Neural progenitor cell (in vitro differentiated cells): ENCODE measurements around the gene CEP68. TPM values are rescaled to one million over a fixed set of nuclear protein-coding genes. Genes with fewer than 3 reads are reported as not detected.

Source experiments
- DNase-seq: peaks from one replicate; pipeline ENCODE4 v3.0.0-alpha.2; 2016; ENCODE audit warnings: low spot score
- H2AFZ ChIP-seq: fragments of 200-600 bp; sonication (generic); replicated peaks from 2 replicates; pipeline ENCODE4 v1.6.1; 2016; ENCODE audit warnings: antibody characterized with exemption
- H3F3A ChIP-seq: fragments of 200-600 bp; sonication (generic); 2 replicates; pipeline ENCODE4 v1.6.1; 2016; ENCODE audit warnings: antibody characterized with exemption, low read depth
- H3K27ac ChIP-seq: fragments of 200-600 bp; sonication (generic); 2 replicates; pipeline ENCODE4 v1.5.1; 2016; ENCODE audit warnings: mild to moderate bottlenecking
- H3K27me3 ChIP-seq: fragments of 200-600 bp; sonication (generic); 2 replicates; pipeline ENCODE4 v1.6.1; 2016; ENCODE audit warnings: mild to moderate bottlenecking, moderate library complexity
- H3K36me3 ChIP-seq: fragments of 200-600 bp; sonication (generic); 2 replicates; pipeline ENCODE4 v1.5.1; 2016
- H3K4me1 ChIP-seq: fragments of 200-600 bp; sonication (generic); 2 replicates; pipeline ENCODE4 v1.6.1; 2016; ENCODE audit warnings: mixed run types
- H3K4me2 ChIP-seq: fragments of 200-600 bp; sonication (generic); 2 replicates; pipeline ENCODE4 v1.6.1; 2016
- H3K4me3 ChIP-seq: fragments of 200-600 bp; sonication (generic); 2 replicates; pipeline ENCODE4 v1.5.1; 2016
- H3K79me2 ChIP-seq: fragments of 200-600 bp; sonication (generic); 2 replicates; pipeline ENCODE4 v1.6.1; 2016; ENCODE audit warnings: low read depth
- H3K9ac ChIP-seq: fragments of 200-600 bp; sonication (generic); 2 replicates; pipeline ENCODE4 v1.6.1; 2016
- H3K9me3 ChIP-seq: fragments of 200-600 bp; sonication (generic); 2 replicates; pipeline ENCODE4 v1.5.1; 2016; ENCODE audit warnings: low read depth
- H4K20me1 ChIP-seq: fragments of 200-600 bp; sonication (generic); 2 replicates; pipeline ENCODE4 v1.6.1; 2016; ENCODE audit warnings: low read depth
- H3K27ac Mint-ChIP-seq: 3 replicates; pipeline ENCODE4 v1.8.0; 2021; ENCODE audit warnings: mixed read lengths
- H3K27me3 Mint-ChIP-seq: 2 replicates; pipeline ENCODE4 v1.8.0; 2022; ENCODE audit warnings: low read depth, mild to moderate bottlenecking, inconsistent platforms, moderate library complexity, mixed read lengths; ENCODE audit not compliant: insufficient read depth
- H3K36me3 Mint-ChIP-seq: 3 replicates; pipeline ENCODE4 v1.8.0; 2021; ENCODE audit warnings: mixed read lengths
- H3K4me1 Mint-ChIP-seq: 3 replicates; pipeline ENCODE4 v1.8.0; 2021; ENCODE audit warnings: mixed read lengths
- H3K4me3 Mint-ChIP-seq: 3 replicates; pipeline ENCODE4 v1.8.0; 2021; ENCODE audit warnings: mild to moderate bottlenecking, moderate library complexity, mixed read lengths
- H3K9me3 Mint-ChIP-seq: 3 replicates; pipeline ENCODE4 v1.8.0; 2020; ENCODE audit warnings: mixed read lengths
- CTCF ChIP-seq: fragments of 200-600 bp; sonication (generic); IDR thresholded peaks from 2 replicates; pipeline ENCODE4 v1.5.1; 2017; ENCODE audit warnings: antibody characterized with exemption, mild to moderate bottlenecking
- EZH2 ChIP-seq: fragments of 200-600 bp; sonication (generic); IDR thresholded peaks from 2 replicates; pipeline ENCODE4 v1.6.1; 2017; ENCODE audit warnings: antibody characterized with exemption, mild to moderate bottlenecking, moderate library complexity
- EZH2phosphoT487 ChIP-seq: fragments of 200-600 bp; sonication (generic); IDR thresholded peaks from 2 replicates; pipeline ENCODE4 v1.6.1; 2017; ENCODE audit warnings: antibody characterized with exemption
- total RNA-seq: library from RNA; depleted of rRNA; stranded (reverse); fragments of >200 nt; gene quantifications from 2 replicates; pipeline ENCODE4 v1.2.3, GENCODE V29; 2015; ENCODE audit warnings: low replicate concordance

The CEP68 gene
- total RNA-seq, 1 donor from 2014 or later, result 36.2 TPM

- no peaks in the 10 kb centered on the region for H3K36me3 Mint-ChIP-seq
- Histone ChIP-seq H2AFZ (no peak overlapping the region), H3K79me2 (no peaks in the 10 kb centered on the region), H3K27me3 (no peaks in the 10 kb centered on the region), H3K9me3 (no peaks in the 10 kb centered on the region), H3K9ac (no peak overlapping the region), H3K27ac (no peak overlapping the region), H3K4me3 (no peak overlapping the region), H3K4me2 (no peak overlapping the region), H3K4me1 (no peaks in the 10 kb centered on the region), H4K20me1 (no peaks in the 10 kb centered on the region), H3F3A (peaks cover 3% of the 10 kb centered on the region), H3K36me3 (no peaks in the 10 kb centered on the region)
- TF ChIP-seq EZH2 (no peak), CTCF (no peak), EZH2phosphoT487 (no peak)
- H3K4me3 Mint-ChIP-seq, result no peak overlapping the region
- H3K27me3 Mint-ChIP-seq, result peaks cover 8% of the 10 kb centered on the region
- no peaks in the 10 kb centered on the region for H3K9me3 Mint-ChIP-seq
- no peak overlapping the region for H3K27ac Mint-ChIP-seq
- H3K4me1 Mint-ChIP-seq, result peaks cover 10% of the 10 kb centered on the region
- no peak for DNase-seq
These were observed 80.0 kb downstream of the CEP68 start for GRCh38 chr2:65136253-65136652.

Other genes with a start within 250 kb of the CEP68 start
- gene SLC1A4, start 67.0 kb upstream of the CEP68 start, total RNA-seq, result 1.3 and 1.8 TPM in 2 replicates
- 80.7 and 100 TPM in 2 replicates for gene RAB1A, start 73.7 kb downstream of the CEP68 start, total RNA-seq
- gene ACTR2, start 171.4 kb downstream of the CEP68 start, total RNA-seq, result 84.6 and 124 TPM in 2 replicates